ENCODE results near the gene MVK.
"Not testable (repeated sequence)": the region's sequence is repeated elsewhere in the genome, so short reads cannot be mapped to it uniquely, and the experiment has no call there.

MVK gene

GRCh38 chr12:109591041-109591440 is 17.4 kb downstream of the MVK start:
- DNase-seq (ENCODE audit: low spot score): no peak

- no peak for DNase-seq (ENCODE audit: low spot score)
These were observed 18.8 kb downstream of the MVK start for GRCh38 chr12:109592195-109592904.

DNA sequence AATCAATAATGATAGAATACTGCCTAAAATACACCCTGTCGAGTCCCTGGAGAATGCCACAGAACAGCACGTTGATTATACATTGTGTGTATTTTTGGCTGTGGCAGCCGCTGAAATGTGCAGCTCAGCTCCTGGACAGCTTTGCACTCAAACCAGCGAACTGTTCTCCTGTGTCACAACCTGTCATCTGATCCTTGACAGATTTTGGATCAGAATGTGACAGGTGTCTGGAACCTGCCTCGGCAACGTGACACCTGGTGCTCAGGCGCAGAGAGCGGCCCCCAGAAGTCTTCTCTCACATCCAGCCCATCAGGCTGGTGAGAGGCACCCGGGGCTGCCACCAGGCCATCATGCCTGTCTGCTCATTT is 19.3 kb downstream of the MVK start:
- no peak for DNase-seq (ENCODE audit: low spot score)

DNA sequence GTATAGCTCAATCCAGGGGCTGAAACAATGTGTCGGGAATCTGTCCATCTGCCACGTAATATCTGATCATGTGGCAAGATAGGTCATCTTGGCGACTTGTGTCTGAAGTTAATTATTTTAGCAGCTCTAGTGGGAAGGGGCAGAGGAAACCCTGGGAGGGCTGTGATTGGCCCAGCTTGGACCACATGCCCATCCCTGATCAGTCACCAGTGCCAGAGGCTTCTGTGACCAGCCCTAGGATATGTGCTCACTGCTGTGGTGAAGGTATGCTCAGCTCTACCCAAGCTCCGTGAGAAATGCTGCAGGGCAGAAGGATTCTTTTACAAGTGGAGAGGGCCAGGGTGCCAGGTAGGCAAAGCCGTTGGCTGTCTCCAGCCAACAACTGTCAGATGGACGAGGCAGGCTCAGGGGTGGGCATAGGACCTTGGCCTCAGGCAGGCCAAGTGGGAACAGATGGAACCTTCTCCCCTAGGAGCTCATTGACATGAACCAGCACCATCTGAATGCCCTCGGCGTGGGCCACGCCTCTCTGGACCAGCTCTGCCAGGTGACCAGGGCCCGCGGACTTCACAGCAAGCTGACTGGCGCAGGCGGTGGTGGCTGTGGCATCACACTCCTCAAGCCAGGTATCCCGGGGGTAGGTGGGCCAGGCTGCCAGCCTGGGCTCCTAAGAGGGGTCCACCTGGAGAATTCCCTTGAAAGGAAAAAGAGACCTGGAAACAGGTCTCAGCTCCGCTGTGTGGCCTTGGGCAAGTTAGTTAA is 21.1 kb downstream of the MVK start:
- DNase-seq (ENCODE audit: low spot score): no peak

GRCh38 chr12:109595321-109595902 is 21.8 kb downstream of the MVK start:
- DNase-seq (ENCODE audit: low spot score): no peak

- no peak for DNase-seq (ENCODE audit: low spot score)
These were observed 23.0 kb downstream of the MVK start for GRCh38 chr12:109596418-109597244.

DNA sequence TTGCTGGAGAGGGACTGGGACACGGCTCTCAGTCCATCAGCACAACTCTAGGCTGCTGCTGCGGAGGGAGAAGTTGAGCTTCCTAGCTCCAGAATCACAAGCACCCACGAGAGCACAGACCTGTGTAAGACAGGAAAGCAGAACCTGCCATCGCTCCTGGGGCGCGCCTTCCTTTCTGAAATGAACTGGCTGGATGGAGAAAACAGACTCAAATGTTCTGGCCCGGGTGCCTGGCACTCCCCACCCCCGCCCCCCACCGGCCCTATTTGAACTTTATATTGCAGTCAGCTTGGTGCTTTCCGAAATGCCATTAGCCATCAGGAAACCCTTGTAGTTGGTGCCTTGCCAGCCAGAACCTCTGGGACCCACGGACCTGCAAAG is 23.8 kb downstream of the MVK start:
- DNase-seq (ENCODE audit: low spot score): no peak

DNA sequence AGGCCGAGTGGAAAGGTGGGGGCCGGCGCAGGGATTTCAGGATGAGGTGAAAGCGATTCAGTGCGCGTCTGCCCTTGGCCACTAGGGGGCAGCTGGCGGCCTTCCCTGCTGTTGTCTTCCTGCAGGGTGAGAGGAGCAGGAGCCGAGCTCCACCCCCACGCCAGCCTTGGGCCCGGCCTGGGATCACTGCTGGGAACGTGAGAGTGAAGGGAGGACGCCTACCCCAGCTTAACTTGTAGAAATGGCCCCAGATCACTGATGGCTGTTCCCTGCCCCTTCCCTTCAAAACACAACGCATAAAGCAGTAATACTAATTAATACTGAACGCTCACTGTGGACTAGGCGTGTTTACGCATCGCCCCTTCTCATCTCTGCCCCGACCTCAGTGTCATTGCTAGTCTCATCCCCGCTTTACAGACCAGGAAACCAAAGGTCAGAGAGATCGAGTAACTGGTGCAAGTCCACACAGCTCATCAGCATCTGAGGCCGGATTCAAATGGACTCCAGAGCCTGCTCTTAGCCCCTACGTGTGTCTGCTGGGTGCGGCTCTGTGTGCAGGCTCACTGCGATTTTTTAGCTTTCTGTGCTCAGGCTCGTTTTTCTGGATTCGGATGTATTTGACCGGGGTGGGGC is 24.3 kb downstream of the MVK start:
- DNase-seq (ENCODE audit: low spot score): peak; percentile 98

- no peak for DNase-seq (ENCODE audit: low spot score)
These were observed 24.8 kb downstream of the MVK start for GRCh38 chr12:109598428-109598854.

DNA sequence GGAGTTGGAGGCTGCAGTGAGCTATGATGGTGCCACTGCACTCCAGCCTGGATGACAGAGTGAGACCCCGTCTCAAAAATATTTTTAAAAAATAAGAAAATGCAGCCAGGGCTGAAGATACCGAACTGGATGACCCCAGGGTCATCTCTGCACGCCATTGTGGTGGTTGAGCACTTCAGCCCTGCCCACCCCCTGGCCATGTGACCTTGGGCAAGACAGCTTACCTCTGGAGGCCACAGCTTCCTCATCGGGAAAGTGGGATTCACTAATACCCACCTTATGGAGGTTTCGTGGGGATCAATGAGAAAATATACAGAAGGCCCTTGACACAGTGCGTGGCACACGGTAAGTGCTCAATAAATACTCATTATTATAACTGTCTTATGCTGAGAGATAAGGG is 25.5 kb downstream of the MVK start:
- no peak for DNase-seq (ENCODE audit: low spot score)

DNA sequence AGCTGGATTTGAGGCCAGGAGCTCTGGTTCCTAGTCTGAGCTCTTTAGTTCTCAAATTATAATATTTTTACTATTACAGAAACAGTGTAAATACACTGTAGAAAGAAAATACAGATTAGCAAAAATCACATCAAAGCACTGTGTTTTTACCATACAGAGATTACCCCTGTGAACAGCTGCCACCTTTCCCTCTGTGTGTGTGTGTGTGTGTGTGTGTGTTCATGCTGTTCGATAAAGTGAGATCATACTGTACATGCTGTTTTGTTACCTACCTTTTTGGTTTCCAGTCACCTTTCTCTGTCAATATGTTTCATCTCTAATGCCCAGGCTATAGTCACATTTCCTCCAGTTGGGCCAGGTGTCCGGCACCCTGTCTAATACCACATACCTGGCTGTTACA is 26.9 kb downstream of the MVK start:
- no peak for DNase-seq (ENCODE audit: low spot score)

- no peak for DNase-seq (ENCODE audit: low spot score)
These were observed 27.4 kb downstream of the MVK start for GRCh38 chr12:109600995-109601394.

- no peak for DNase-seq (ENCODE audit: low spot score)
These were observed 28.0 kb downstream of the MVK start for GRCh38 chr12:109601557-109601956.

DNA sequence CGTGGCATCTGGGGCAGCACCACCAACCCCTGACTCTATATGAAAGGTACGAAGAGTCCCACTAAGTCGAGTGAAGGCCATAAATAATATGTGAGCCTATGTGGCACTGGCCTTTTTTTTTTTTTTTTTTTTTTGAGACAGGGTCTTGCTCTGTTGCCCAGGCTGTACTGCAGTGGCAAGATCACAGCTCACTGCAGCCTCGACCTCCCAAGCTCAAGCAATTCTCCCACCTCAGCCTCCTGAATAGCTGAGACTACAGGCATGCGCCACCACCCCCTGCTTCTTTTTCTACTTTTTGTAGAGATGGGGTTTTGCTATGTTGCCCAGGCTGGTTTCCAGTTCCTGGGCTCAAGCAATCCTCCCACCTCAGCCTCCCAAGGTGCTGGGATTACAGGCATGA is 28.5 kb downstream of the MVK start:
- not testable (repeated sequence) for DNase-seq (ENCODE audit: low spot score)

GRCh38 chr12:109604132-109604585 is 30.6 kb downstream of the MVK start:
- no peak for DNase-seq (ENCODE audit: low spot score)

DNA sequence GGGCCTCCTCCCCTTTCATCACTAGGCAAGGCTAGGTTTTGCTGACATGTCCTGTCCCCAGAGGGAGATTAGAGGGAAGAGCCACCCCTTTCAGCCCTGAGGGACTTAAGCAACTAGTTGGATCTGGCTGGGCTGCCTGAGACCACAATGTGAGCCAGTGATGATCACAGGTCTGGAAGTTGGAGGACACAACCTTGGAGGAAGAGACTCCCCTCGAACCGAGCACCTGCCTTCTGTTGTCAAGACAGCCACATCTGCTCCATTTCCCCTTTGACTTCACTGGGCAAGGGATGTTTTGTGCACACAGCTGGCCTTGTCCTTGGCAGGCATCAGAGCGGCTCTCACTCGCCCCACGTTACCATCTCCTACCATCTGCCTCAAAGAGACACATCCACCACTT is 31.4 kb downstream of the MVK start:
- no peak for DNase-seq (ENCODE audit: low spot score)

- no peak for DNase-seq (ENCODE audit: low spot score)
These were observed 32.1 kb downstream of the MVK start for GRCh38 chr12:109605599-109606228.

DNA sequence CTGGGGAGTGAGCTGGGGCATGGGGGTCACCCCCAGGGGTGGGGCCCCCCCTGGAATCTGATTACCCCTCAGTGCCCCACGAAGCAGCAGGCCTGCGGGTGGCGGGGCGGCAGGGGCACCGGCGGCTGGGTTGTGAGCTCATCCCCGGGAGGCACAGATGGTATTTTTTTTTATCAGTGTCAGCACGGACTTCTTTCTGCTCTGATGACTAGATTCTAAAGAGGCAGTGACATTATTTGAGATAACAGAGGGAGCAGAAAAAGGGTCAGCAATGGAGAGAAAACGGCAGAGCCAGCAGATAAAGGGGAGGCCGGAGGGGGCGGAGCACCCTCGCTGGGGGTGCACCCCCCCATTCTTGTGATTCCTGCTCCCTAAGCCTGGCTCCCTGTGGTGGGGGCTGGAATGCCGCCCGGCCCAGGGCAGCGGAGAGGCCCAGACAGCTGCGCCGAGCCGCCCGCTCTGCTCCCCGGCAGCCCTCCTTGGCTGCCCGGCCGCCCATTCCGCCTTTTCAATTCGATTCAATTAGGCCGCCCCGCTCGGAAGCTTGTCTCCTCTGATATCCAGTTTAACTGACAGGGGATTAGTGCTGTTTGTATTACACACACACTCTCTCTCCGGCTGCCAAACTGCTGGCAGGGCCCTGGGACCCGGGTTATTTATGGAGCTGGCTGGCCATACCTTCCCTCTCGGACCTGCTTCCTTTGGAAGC is 32.9 kb downstream of the MVK start:
- no peak for DNase-seq (ENCODE audit: low spot score)

DNA sequence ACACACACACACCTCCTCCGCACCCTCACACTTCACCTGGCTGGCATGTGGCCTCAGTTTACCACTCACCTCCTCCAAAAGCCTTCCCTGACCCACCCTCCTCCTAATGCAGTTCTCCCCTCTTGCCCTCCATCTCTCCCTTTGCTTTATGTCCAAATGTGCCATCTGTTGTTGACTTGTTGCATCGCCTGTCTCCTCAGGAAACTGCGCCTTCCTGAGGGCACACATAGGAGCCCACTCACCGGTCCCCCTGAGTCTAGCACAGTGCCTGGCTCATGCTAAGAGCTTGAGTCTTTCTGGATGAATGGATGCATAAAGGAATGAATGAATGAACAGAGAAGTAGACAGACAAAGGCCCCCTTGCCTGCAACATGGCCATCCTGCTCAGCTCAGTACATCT is 34.0 kb downstream of the MVK start:
- no peak for DNase-seq (ENCODE audit: low spot score)

DNA sequence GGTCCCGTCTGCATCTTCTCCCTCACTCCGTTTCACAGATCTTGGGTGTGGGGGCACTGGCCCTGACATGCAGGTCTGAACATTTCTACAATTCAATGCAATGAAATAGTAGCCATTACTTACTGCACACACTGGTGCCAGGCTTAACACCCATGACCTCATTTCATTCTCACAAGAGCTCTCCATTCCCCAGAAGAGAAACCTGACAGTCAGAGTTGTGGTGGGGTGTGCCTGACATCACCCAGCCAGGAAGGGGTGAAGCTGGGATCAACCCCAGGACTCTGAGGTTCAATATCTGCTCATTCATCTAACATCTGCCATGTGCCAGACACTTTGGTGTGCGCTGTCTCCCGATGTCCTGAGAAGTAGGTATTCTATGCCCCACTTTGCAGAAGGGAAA is 34.7 kb downstream of the MVK start:
- DNase-seq (ENCODE audit: low spot score): no peak

DNA sequence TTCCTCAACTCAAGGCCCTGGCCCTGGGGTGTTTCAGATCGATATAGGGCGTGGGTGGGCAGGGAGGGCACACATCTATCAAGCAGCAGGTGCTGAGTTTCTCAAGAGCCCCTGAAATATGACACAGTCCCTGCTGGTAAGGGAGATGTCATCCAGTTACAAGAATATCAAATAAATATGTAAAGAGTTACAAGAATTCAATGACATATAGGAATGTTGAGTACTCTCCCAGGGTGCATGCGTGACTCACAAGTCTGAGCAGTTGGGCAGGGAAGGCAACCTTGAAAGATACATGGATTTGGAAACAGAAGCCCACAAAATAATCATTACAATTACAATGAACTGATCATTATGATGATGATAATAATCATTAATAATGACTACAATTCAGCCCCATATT is 35.2 kb downstream of the MVK start:
- no peak for DNase-seq (ENCODE audit: low spot score)

All from HuH-7.5 (cell line).